Left ventricle myocardium inferior (tissue), 1 donor: ENCODE results near the gene WWC2. TPM values are rescaled to one million over a fixed set of nuclear protein-coding genes. Genes with fewer than 3 reads are reported as not detected.

ENCODE experiments used
- DNase-seq: peaks from one replicate; pipeline ENCODE4 v3.0.0-alpha.2; 2020
- H3K27ac ChIP-seq: fragments of 200-600 bp; replicated peaks from 2 replicates; pipeline ENCODE4 v1.8.0; 2021
- H3K27me3 ChIP-seq: fragments of 200-600 bp; 2 replicates; pipeline ENCODE4 v1.8.0; 2021; ENCODE audit warnings: low read depth
- H3K36me3 ChIP-seq: fragments of 200-600 bp; 2 replicates; pipeline ENCODE4 v1.8.0; 2021
- H3K4me1 ChIP-seq: fragments of 200-600 bp; 2 replicates; pipeline ENCODE4 v1.8.0; 2021
- H3K4me3 ChIP-seq: fragments of 200-600 bp; 2 replicates; pipeline ENCODE4 v1.8.0; 2021; ENCODE audit warnings: mild to moderate bottlenecking, moderate library complexity
- H3K9me3 ChIP-seq: fragments of 200-600 bp; replicated peaks from 2 replicates; pipeline ENCODE4 v1.8.0; 2021
- intact Hi-C: fragments of 100-400 bp; cut with micrococcal nuclease; formaldehyde crosslinking; loops from one replicate; pipeline ENCODE4 v1.11.0; 2022
- total RNA-seq: library from RNA; stranded (reverse); fragmentation: NEBNext Ultra II Directional; extraction: Animal tissue kit (Norgen Biotek cat#: 25700); gene quantifications from one replicate; pipeline ENCODE4 v1.2.1, GENCODE V29; 2021
- TF ChIP-seq, protein P1 (sequence below): fragments of 200-600 bp; IDR thresholded peaks from 2 replicates; pipeline ENCODE4 v1.8.0; 2021; ENCODE audit warnings: antibody characterized with exemption, mild to moderate bottlenecking, borderline replicate concordance
- donor health status: DM: no; HTN: yes; CAD: no; lungs with severe emphysema.

The WWC2 gene
- total RNA-seq, 1 donor from 2014 or later = 42.3 TPM

DNA sequence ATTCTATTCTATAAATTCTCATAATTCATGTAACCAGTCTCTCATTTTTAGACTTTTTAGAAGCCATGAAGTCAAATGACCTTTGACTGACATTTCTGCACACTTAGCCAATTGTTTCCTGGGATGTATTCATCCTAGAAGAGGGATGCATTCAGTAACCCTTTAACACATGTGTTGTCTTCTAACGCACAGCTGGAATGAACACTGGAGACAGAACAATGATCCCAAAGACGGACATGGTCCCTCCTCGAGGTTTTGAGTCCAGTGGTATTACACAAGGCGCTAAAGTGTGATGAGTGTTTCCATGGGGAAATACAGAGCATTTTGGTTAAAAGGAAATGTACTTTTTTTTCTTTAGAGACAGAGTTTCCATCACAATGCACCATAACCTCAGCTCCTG is 263.0 kb downstream of the WWC2 start:
- intact Hi-C loops = no loop called here

DNA sequence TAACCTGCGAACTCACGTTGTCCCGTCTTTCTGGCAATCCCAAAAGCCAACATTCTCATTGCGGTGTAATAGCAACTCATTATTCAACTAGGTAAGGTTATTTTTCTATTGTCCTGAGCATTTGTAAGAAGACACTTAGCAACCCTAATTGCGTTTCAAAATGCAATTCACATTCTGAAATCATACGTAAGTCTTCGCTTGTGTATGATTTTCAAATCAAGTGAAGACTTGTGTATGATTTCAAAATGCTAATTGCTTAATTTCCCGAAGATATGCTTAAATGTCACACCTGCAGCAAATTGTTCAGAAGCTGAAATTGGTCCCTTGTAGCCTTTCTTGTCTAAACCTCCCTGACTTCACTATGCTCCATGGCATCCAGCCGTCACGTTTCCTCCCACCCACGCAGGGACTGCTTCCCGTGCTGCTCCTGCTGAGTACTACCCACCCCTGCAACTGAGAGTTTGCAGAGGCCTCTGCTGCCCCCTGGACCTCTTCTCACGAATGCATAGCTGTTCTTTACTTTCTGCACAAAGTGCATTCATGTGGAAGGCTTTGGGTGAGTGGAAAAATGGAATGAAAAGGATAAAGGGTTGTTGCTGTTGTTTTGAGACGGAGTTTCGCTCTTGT is 264.0 kb downstream of the WWC2 start:
- no peak overlapping the region for H3K27ac ChIP-seq
- intact Hi-C loops = no loop called here
- no peaks in the 10 kb centered on the region for H3K9me3 ChIP-seq
- TF ChIP-seq, protein P1, sequence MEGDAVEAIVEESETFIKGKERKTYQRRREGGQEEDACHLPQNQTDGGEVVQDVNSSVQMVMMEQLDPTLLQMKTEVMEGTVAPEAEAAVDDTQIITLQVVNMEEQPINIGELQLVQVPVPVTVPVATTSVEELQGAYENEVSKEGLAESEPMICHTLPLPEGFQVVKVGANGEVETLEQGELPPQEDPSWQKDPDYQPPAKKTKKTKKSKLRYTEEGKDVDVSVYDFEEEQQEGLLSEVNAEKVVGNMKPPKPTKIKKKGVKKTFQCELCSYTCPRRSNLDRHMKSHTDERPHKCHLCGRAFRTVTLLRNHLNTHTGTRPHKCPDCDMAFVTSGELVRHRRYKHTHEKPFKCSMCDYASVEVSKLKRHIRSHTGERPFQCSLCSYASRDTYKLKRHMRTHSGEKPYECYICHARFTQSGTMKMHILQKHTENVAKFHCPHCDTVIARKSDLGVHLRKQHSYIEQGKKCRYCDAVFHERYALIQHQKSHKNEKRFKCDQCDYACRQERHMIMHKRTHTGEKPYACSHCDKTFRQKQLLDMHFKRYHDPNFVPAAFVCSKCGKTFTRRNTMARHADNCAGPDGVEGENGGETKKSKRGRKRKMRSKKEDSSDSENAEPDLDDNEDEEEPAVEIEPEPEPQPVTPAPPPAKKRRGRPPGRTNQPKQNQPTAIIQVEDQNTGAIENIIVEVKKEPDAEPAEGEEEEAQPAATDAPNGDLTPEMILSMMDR = no peak
- H3K4me3 ChIP-seq = no peak overlapping the region
- H3K36me3 ChIP-seq = no peaks in the 10 kb centered on the region
- no peak for DNase-seq
- H3K4me1 ChIP-seq = no peaks in the 10 kb centered on the region
- peaks cover 4% of the 10 kb centered on the region for H3K27me3 ChIP-seq

More for the DNA sequence above, 263.0 kb downstream of the WWC2 start:
- no peaks in the 10 kb centered on the region for H3K4me1 ChIP-seq
- DNase-seq = no peak
- no peaks in the 10 kb centered on the region for H3K9me3 ChIP-seq
- no peak overlapping the region for H3K27ac ChIP-seq
- H3K36me3 ChIP-seq = no peaks in the 10 kb centered on the region
- TF ChIP-seq, protein P1 = no peak
- H3K4me3 ChIP-seq = no peak overlapping the region
- peaks cover 4% of the 10 kb centered on the region for H3K27me3 ChIP-seq

DNA sequence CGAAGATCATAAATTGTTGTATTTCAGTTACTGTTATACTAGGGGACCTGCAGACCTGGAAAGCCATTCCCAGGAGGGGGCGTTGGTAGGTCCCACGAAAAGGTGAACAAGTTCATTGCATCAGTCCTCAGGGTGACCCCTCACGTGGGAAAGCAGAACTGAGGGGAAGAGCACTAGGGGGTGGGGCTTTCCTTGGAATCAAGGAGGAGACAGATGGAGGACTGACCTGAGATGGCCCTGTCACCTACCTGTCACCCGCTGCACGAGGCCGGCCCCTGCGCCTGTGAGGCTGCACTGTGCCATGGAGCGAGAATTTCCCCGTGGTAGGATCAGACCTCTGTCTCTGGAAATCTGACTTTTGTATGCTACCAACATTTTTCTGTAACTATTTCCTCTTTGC is 265.0 kb downstream of the WWC2 start:
- TF ChIP-seq, protein P1 = no peak

DNA sequence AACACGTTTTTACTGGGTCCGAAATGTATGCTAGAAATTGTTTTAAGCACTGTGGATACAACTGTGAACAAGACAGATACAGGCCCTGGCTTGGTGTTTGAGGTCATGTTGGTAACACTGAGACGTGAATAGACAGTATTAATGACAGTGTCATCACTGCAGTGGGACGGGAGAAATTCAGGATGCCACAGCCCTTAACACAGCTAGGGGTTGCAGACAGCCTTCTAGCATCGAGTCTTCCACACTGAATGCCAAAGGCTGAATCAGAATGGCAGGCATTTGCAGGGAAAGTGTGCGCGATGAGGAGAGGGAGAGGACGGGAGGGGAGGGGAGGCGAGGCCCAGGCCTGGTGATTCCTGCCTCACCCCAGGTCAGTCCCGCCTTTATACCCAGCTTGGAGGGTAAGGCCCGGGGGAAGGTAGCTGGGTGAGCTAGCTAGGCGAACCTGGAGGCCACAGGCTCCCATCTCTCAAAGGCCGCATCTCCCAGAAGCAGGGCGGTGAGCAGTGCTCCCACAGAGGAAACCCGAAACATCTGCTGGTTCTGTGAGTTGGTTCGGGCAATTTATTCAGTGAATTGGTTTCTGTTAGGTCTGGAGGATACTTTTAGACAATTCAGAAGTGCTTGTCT is 267.3 kb downstream of the WWC2 start:
- peaks cover 4% of the 10 kb centered on the region for H3K27me3 ChIP-seq
- intact Hi-C loops = no loop called here
- TF ChIP-seq, protein P1 = no peak
- no peaks in the 10 kb centered on the region for H3K4me1 ChIP-seq
- no peak for DNase-seq
- H3K4me3 ChIP-seq = no peak overlapping the region
- H3K9me3 ChIP-seq = no peaks in the 10 kb centered on the region
- H3K27ac ChIP-seq = no peak overlapping the region
- H3K36me3 ChIP-seq = no peaks in the 10 kb centered on the region

More for the DNA sequence above, 265.0 kb downstream of the WWC2 start:
- Histone ChIP-seq H3K27ac (no peak overlapping the region), H3K4me3 (no peak overlapping the region), H3K9me3 (no peaks in the 10 kb centered on the region), H3K36me3 (no peaks in the 10 kb centered on the region), H3K4me1 (no peaks in the 10 kb centered on the region), H3K27me3 (peaks cover 4% of the 10 kb centered on the region)
- DNase-seq = no peak
- intact Hi-C loops = no loop called here

DNA sequence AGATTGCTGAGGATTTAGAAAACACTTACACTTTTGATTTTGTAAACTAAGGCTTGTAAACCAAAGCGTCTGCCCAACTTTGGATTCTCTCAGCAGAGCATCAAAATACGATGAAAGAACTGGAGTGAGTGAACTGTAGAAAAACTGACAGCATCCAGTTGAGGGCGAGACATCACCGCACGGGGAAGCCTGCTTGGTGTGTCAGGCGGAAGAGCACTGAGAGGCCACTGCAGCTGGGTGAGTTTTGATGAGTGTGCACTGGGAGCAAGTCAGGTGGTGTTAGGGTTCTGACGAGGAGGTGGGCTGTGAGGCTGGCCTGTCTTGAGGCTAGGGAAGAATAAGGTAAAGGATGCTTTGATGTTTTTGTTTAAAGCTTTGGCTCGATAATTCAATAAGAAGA is 270.0 kb downstream of the WWC2 start:
- no peak overlapping the region for H3K4me3 ChIP-seq
- H3K9me3 ChIP-seq = peaks cover 12% of the 10 kb centered on the region
- no peaks in the 10 kb centered on the region for H3K36me3 ChIP-seq
- no peak overlapping the region for H3K27ac ChIP-seq
- no peaks in the 10 kb centered on the region for H3K4me1 ChIP-seq
- intact Hi-C loops = no loop called here
- DNase-seq = no peak
- TF ChIP-seq, protein P1 = no peak
- peaks cover 4% of the 10 kb centered on the region for H3K27me3 ChIP-seq

Other genes with a start within 250 kb of the WWC2 start
- gene DCTD, start 181.9 kb upstream of the WWC2 start, total RNA-seq = 44.2 TPM
- gene CLDN22, start 221.0 kb downstream of the WWC2 start, total RNA-seq = not detected
- not detected for gene CLDN24, start 223.2 kb downstream of the WWC2 start, total RNA-seq